ENCODE results near the gene PPARA.

DNA sequence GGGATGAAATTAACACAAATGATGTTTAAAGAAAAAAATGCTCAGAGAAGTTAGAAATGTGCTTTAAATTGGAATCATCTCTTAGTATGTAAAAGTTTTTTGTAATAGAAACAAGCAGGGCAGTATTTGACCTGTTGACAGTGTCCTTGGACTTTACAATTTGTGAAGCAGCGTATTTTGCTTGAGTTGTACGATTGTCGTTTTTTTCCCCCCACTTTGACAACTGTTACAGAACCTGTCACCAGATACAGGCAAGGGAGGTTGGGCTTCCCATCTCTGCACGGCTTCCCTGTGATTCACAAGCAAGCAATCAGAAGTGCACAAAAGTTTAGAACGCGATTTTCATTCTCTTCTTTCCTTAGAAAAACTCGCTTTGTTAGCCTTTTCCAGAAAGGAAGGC lies 8.9 kb downstream of the PPARA start:
- no peak for TF ChIP-seq EZH2 (IDR thresholded peaks at IDR 0.05; ENCODE audit: insufficient read depth, poor library complexity, severe bottlenecking)
- TF ChIP-seq EZH2phosphoT487 (IDR thresholded peaks at IDR 0.05; ENCODE audit: insufficient read depth, low read depth), result no peak

Measured in GM23248 (cell line).